WTC11 (cell line): ENCODE results near the gene UBN1. TPM values are rescaled to one million over a fixed set of nuclear protein-coding genes. Genes with fewer than 3 reads are reported as not detected.

Source experiments
- ATAC-seq: fragments of 200-7000 bp; cut with Tn5 transposase; 2 replicates; pipeline ENCODE4 v1.10.0; 2021; ENCODE audit warnings: mild to moderate bottlenecking, moderate library complexity
- CTCF ChIA-PET: fragments of 300-600 bp; sonication (Branson Sonifier 250); formaldehyde crosslinking; loops from one replicate; lab custom pipeline; 2021; ENCODE audit warnings: antibody characterized with exemption; lab: Charles Lee
- POLR2A ChIA-PET: fragments of 350-600 bp; sonication (Branson Sonifier 250); formaldehyde crosslinking; loops from one replicate; lab custom pipeline; 2021; ENCODE audit warnings: antibody characterized with exemption; lab: Charles Lee
- DNase-seq: peaks from one replicate; pipeline ENCODE4 v3.0.0; 2021; ENCODE audit warnings: low spot score
- H3K27ac Mint-ChIP-seq: 2 replicates; pipeline ENCODE4 v1.8.0; 2021; ENCODE audit warnings: mixed read lengths
- H3K27me3 Mint-ChIP-seq: 2 replicates; pipeline ENCODE4 v1.8.0; 2021; ENCODE audit warnings: low read depth, mild to moderate bottlenecking, moderate library complexity, mixed read lengths
- H3K36me3 Mint-ChIP-seq: 2 replicates; pipeline ENCODE4 v1.8.0; 2021; ENCODE audit warnings: mixed read lengths
- H3K4me1 Mint-ChIP-seq: 2 replicates; pipeline ENCODE4 v1.8.0; 2022; ENCODE audit warnings: mixed read lengths
- H3K4me3 Mint-ChIP-seq: 2 replicates; pipeline ENCODE4 v1.8.0; 2021; ENCODE audit warnings: mild to moderate bottlenecking, moderate library complexity, mixed read lengths
- H3K9me3 Mint-ChIP-seq: 2 replicates; pipeline ENCODE4 v1.8.0; 2021; ENCODE audit warnings: mixed read lengths
- CBFB ChIP-seq: sonication (generic); formaldehyde crosslinking; IDR thresholded peaks from 2 replicates; pipeline ENCODE4 v1.8.1; 2022; ENCODE audit warnings: mild to moderate bottlenecking, low read depth, missing genetic modification reagents
- CREB1 ChIP-seq: sonication (generic); formaldehyde crosslinking; IDR thresholded peaks from 2 replicates; pipeline ENCODE4 v1.8.0; 2023; ENCODE audit warnings: mild to moderate bottlenecking, missing genetic modification reagents
- ELF4 ChIP-seq: sonication (generic); formaldehyde crosslinking; IDR thresholded peaks from 2 replicates; pipeline ENCODE4 v1.8.1; 2022; ENCODE audit warnings: low read depth, mild to moderate bottlenecking, moderate library complexity, missing genetic modification reagents
- FOXP1 ChIP-seq: sonication (generic); formaldehyde crosslinking; IDR thresholded peaks from 2 replicates; pipeline ENCODE4 v1.8.0; 2022; ENCODE audit warnings: missing genetic modification reagents, mild to moderate bottlenecking, moderate library complexity, borderline replicate concordance
- JAZF1 ChIP-seq: fragments of 250-450 bp; sonication (Bioruptor Pico); IDR thresholded peaks from 2 replicates; pipeline ENCODE4 v1.9.0; 2021; ENCODE audit warnings: moderate library complexity, mild to moderate bottlenecking, inconsistent platforms
- NR1H2 ChIP-seq: sonication (generic); formaldehyde crosslinking; IDR thresholded peaks from 2 replicates; pipeline ENCODE4 v1.9.0; 2021; ENCODE audit warnings: mild to moderate bottlenecking, moderate library complexity, missing genetic modification reagents
- PRRX2 ChIP-seq: fragments of 250-450 bp; sonication (Bioruptor Pico); IDR thresholded peaks from 2 replicates; pipeline ENCODE4 v1.8.0; 2021; ENCODE audit warnings: mild to moderate bottlenecking
- RORB ChIP-seq: fragments of 250-450 bp; sonication (Bioruptor Pico); IDR thresholded peaks from 2 replicates; pipeline ENCODE4 v1.9.0; 2021; ENCODE audit warnings: mild to moderate bottlenecking
- TEAD1 ChIP-seq: sonication (generic); formaldehyde crosslinking; IDR thresholded peaks from 2 replicates; pipeline ENCODE4 v1.8.0; 2022; ENCODE audit warnings: mild to moderate bottlenecking, missing genetic modification reagents
- ZNF138 ChIP-seq: sonication (generic); formaldehyde crosslinking; conservative IDR thresholded peaks from 2 replicates; pipeline ENCODE4 v1.8.1; 2022; ENCODE audit warnings: mild to moderate bottlenecking, moderate library complexity, missing genetic modification reagents
- ZNF232 ChIP-seq: sonication (generic); formaldehyde crosslinking; IDR thresholded peaks from 2 replicates; pipeline ENCODE4 v1.8.0; 2022; ENCODE audit warnings: mild to moderate bottlenecking, missing genetic modification reagents
- ZNF416 ChIP-seq: fragments of 250-450 bp; sonication (Bioruptor Pico); IDR thresholded peaks from 2 replicates; pipeline ENCODE4 v1.9.0; 2021; ENCODE audit warnings: mild to moderate bottlenecking, inconsistent platforms
- total RNA-seq: library from RNA; stranded (reverse); gene quantifications from 3 replicates; pipeline ENCODE4 v1.2.3, GENCODE V29; 2021
- TF ChIP-seq, protein P1 (sequence below): sonication (generic); formaldehyde crosslinking; IDR thresholded peaks from 2 replicates; pipeline ENCODE4 v1.8.1; 2022; ENCODE audit warnings: mild to moderate bottlenecking, missing genetic modification reagents, moderate library complexity, borderline replicate concordance
- TF ChIP-seq, protein P2 (sequence below): sonication (generic); formaldehyde crosslinking; IDR thresholded peaks from 2 replicates; pipeline ENCODE4 v1.8.1; 2023; ENCODE audit warnings: mild to moderate bottlenecking, missing genetic modification reagents, moderate library complexity
- TF ChIP-seq, protein P3 (sequence below): sonication (generic); formaldehyde crosslinking; IDR thresholded peaks from 2 replicates; pipeline ENCODE4 v1.8.0; 2022; ENCODE audit warnings: mild to moderate bottlenecking, missing genetic modification reagents
- TF ChIP-seq, protein P4 (sequence below): sonication (generic); formaldehyde crosslinking; IDR thresholded peaks from 2 replicates; pipeline ENCODE4 v1.8.0; 2023; ENCODE audit warnings: missing genetic modification reagents, mild to moderate bottlenecking, borderline replicate concordance
- TF ChIP-seq, protein P5 (sequence below): fragments of 250-450 bp; sonication (Bioruptor Pico); IDR thresholded peaks from 2 replicates; pipeline ENCODE4 v1.9.0; 2021; ENCODE audit warnings: moderate library complexity, mild to moderate bottlenecking, inconsistent platforms, borderline replicate concordance
- TF ChIP-seq, protein P6 (sequence below): sonication (generic); formaldehyde crosslinking; IDR thresholded peaks from 2 replicates; pipeline ENCODE4 v1.8.0; 2022; ENCODE audit warnings: missing genetic modification reagents
- TF ChIP-seq, protein P7 (sequence below): fragments of 200-600 bp; IDR thresholded peaks from 2 replicates; pipeline ENCODE4 v1.8.0; 2022; ENCODE audit warnings: antibody characterized with exemption
- TF ChIP-seq, protein P8 (sequence below): sonication (generic); formaldehyde crosslinking; IDR thresholded peaks from 2 replicates; pipeline ENCODE4 v1.8.0; 2022; ENCODE audit warnings: mild to moderate bottlenecking, missing genetic modification reagents

UBN1 gene
- total RNA-seq, 1 experiment from 2014 or later: 38.5 TPM

DNA sequence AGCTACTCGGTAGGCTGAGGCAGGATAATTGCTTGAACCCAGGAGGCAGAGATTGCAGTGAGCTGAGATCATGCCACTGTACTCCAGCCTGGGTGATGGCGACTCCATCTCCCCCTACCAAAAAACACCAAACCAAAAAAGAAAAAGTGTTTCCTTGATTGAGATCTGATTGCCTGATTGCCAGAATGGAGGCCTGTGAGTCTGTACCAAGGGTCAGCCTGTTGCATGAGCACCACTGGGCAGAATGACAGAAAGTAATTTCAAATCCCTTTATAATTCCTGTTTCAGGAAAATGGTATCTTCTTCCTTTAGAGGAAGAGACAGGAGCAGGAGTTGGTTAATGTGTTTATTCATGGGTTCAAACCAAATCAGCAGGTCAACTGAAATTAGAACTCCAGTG is 8.5 kb downstream of the UBN1 start (continued):
- TF ChIP-seq, protein P1, sequence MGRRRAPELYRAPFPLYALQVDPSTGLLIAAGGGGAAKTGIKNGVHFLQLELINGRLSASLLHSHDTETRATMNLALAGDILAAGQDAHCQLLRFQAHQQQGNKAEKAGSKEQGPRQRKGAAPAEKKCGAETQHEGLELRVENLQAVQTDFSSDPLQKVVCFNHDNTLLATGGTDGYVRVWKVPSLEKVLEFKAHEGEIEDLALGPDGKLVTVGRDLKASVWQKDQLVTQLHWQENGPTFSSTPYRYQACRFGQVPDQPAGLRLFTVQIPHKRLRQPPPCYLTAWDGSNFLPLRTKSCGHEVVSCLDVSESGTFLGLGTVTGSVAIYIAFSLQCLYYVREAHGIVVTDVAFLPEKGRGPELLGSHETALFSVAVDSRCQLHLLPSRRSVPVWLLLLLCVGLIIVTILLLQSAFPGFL (CRISPR knock-in tag): no peak
- TF ChIP-seq ELF4 (CRISPR knock-in tag): no peak
- TF ChIP-seq, protein P2, sequence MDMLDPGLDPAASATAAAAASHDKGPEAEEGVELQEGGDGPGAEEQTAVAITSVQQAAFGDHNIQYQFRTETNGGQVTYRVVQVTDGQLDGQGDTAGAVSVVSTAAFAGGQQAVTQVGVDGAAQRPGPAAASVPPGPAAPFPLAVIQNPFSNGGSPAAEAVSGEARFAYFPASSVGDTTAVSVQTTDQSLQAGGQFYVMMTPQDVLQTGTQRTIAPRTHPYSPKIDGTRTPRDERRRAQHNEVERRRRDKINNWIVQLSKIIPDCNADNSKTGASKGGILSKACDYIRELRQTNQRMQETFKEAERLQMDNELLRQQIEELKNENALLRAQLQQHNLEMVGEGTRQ (CRISPR knock-in tag): no peak
- TF ChIP-seq RORB: no peak
- no peak for TF ChIP-seq FOXP1
- TF ChIP-seq, protein P3, sequence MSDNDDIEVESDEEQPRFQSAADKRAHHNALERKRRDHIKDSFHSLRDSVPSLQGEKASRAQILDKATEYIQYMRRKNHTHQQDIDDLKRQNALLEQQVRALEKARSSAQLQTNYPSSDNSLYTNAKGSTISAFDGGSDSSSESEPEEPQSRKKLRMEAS (CRISPR knock-in tag): no peak
- no peak for TF ChIP-seq CREB1 (CRISPR knock-in tag)
- no peak for TF ChIP-seq TEAD1 (CRISPR knock-in tag)

DNA sequence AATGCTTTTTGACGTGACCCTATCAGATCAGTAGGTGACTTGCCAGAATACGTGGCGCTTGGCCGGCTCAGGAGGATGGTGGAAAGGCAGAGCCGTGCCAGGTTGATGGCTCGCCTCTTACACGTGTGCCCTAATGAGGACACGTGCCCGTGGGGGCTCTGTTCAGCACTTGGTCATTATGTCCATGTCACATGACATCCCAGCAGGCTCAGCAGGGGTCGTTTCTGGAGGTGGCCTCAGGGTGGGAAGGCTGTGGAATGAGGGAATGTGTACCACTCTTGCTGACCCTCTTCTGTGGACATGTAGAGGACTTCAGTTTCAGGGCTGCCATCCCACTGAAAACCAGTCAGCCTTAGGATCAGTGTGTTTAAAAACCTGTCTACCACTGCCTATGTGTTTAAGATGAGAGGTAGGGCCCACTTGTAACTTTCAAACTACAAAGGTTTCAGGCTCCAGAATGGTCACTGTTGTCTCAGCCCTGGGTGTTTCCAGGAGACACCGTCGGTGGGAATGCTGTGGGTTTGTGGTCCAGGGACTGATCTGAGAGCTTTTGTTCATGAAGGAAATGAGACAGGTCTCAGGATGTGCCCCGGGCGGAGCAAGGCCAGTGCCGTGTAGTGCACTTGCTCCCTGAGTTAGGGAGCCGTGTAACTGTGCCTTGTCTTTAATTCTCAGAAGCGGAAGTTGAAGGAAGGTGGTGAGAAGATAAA is 12.1 kb downstream of the UBN1 start:
- Mint-ChIP-seq H3K36me3 (peaks cover 62% of the 10 kb centered on the region), H3K4me3 (no peak overlapping the region), H3K27ac (no peak overlapping the region), H3K27me3 (no peaks in the 10 kb centered on the region), H3K4me1 (no peaks in the 10 kb centered on the region), H3K9me3 (no peaks in the 10 kb centered on the region)
- POLR2A ChIA-PET: interaction anchor here (1.0 kb wide), 1 partner anchor 15 kb away, joined by 3 read pairs; no protein-coding TSS in a partner anchor
- ATAC-seq (no peak), DNase-seq (no peak)
- TF ChIP-seq, protein P4, sequence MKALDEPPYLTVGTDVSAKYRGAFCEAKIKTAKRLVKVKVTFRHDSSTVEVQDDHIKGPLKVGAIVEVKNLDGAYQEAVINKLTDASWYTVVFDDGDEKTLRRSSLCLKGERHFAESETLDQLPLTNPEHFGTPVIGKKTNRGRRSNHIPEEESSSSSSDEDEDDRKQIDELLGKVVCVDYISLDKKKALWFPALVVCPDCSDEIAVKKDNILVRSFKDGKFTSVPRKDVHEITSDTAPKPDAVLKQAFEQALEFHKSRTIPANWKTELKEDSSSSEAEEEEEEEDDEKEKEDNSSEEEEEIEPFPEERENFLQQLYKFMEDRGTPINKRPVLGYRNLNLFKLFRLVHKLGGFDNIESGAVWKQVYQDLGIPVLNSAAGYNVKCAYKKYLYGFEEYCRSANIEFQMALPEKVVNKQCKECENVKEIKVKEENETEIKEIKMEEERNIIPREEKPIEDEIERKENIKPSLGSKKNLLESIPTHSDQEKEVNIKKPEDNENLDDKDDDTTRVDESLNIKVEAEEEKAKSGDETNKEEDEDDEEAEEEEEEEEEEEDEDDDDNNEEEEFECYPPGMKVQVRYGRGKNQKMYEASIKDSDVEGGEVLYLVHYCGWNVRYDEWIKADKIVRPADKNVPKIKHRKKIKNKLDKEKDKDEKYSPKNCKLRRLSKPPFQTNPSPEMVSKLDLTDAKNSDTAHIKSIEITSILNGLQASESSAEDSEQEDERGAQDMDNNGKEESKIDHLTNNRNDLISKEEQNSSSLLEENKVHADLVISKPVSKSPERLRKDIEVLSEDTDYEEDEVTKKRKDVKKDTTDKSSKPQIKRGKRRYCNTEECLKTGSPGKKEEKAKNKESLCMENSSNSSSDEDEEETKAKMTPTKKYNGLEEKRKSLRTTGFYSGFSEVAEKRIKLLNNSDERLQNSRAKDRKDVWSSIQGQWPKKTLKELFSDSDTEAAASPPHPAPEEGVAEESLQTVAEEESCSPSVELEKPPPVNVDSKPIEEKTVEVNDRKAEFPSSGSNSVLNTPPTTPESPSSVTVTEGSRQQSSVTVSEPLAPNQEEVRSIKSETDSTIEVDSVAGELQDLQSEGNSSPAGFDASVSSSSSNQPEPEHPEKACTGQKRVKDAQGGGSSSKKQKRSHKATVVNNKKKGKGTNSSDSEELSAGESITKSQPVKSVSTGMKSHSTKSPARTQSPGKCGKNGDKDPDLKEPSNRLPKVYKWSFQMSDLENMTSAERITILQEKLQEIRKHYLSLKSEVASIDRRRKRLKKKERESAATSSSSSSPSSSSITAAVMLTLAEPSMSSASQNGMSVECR (CRISPR knock-in tag): no peak
- TF ChIP-seq, protein P5, sequence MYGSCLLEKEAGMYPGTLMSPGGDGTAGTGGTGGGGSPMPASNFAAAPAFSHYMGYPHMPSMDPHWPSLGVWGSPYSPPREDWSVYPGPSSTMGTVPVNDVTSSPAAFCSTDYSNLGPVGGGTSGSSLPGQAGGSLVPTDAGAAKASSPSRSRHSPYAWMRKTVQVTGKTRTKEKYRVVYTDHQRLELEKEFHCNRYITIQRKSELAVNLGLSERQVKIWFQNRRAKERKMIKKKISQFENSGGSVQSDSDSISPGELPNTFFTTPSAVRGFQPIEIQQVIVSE (CRISPR knock-in tag): no peak
- TF ChIP-seq, protein P1 (CRISPR knock-in tag): no peak
- TF ChIP-seq NR1H2 (CRISPR knock-in tag) (no peak), JAZF1 (no peak), ZNF138 (CRISPR knock-in tag) (no peak), ZNF232 (CRISPR knock-in tag) (no peak), CBFB (no peak), PRRX2 (CRISPR knock-in tag) (no peak), ZNF416 (no peak)
- TF ChIP-seq, protein P6, sequence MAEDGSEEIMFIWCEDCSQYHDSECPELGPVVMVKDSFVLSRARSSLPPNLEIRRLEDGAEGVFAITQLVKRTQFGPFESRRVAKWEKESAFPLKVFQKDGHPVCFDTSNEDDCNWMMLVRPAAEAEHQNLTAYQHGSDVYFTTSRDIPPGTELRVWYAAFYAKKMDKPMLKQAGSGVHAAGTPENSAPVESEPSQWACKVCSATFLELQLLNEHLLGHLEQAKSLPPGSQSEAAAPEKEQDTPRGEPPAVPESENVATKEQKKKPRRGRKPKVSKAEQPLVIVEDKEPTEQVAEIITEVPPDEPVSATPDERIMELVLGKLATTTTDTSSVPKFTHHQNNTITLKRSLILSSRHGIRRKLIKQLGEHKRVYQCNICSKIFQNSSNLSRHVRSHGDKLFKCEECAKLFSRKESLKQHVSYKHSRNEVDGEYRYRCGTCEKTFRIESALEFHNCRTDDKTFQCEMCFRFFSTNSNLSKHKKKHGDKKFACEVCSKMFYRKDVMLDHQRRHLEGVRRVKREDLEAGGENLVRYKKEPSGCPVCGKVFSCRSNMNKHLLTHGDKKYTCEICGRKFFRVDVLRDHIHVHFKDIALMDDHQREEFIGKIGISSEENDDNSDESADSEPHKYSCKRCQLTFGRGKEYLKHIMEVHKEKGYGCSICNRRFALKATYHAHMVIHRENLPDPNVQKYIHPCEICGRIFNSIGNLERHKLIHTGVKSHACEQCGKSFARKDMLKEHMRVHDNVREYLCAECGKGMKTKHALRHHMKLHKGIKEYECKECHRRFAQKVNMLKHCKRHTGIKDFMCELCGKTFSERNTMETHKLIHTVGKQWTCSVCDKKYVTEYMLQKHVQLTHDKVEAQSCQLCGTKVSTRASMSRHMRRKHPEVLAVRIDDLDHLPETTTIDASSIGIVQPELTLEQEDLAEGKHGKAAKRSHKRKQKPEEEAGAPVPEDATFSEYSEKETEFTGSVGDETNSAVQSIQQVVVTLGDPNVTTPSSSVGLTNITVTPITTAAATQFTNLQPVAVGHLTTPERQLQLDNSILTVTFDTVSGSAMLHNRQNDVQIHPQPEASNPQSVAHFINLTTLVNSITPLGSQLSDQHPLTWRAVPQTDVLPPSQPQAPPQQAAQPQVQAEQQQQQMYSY (CRISPR knock-in tag): no peak
- TF ChIP-seq, protein P7, sequence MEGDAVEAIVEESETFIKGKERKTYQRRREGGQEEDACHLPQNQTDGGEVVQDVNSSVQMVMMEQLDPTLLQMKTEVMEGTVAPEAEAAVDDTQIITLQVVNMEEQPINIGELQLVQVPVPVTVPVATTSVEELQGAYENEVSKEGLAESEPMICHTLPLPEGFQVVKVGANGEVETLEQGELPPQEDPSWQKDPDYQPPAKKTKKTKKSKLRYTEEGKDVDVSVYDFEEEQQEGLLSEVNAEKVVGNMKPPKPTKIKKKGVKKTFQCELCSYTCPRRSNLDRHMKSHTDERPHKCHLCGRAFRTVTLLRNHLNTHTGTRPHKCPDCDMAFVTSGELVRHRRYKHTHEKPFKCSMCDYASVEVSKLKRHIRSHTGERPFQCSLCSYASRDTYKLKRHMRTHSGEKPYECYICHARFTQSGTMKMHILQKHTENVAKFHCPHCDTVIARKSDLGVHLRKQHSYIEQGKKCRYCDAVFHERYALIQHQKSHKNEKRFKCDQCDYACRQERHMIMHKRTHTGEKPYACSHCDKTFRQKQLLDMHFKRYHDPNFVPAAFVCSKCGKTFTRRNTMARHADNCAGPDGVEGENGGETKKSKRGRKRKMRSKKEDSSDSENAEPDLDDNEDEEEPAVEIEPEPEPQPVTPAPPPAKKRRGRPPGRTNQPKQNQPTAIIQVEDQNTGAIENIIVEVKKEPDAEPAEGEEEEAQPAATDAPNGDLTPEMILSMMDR: no peak
- TF ChIP-seq, protein P8, sequence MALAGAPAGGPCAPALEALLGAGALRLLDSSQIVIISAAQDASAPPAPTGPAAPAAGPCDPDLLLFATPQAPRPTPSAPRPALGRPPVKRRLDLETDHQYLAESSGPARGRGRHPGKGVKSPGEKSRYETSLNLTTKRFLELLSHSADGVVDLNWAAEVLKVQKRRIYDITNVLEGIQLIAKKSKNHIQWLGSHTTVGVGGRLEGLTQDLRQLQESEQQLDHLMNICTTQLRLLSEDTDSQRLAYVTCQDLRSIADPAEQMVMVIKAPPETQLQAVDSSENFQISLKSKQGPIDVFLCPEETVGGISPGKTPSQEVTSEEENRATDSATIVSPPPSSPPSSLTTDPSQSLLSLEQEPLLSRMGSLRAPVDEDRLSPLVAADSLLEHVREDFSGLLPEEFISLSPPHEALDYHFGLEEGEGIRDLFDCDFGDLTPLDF (CRISPR knock-in tag): no peak
- CTCF ChIA-PET: no interaction called here
